Coronary artery (tissue), 2 donors: ENCODE results near the gene RUNDC1.
"Not testable (repeated sequence)": the region's sequence is repeated elsewhere in the genome, so short reads cannot be mapped to it uniquely, and the experiment has no call there.

Experiments
- DNase-seq: peaks from one replicate; pipeline ENCODE4 v3.0.0-alpha.2; 2017; ENCODE audit warnings: low spot score
- H3K27ac ChIP-seq, 2 donors: fragments of 200-600 bp; sonication (generic); one replicate each; pipeline ENCODE4 v1.5.1; 2016 to 2019
- H3K4me3 ChIP-seq: fragments of 200-600 bp; sonication (generic); 2 replicates; pipeline ENCODE4 v1.5.1; 2016; ENCODE audit warnings: mild to moderate bottlenecking, moderate library complexity
- TF ChIP-seq, protein P1 (sequence below): fragments of 200-600 bp; sonication (generic); IDR thresholded peaks from one replicate; pipeline ENCODE4 v1.5.1; 2019; ENCODE audit warnings: antibody characterized with exemption

RUNDC1 gene

DNA sequence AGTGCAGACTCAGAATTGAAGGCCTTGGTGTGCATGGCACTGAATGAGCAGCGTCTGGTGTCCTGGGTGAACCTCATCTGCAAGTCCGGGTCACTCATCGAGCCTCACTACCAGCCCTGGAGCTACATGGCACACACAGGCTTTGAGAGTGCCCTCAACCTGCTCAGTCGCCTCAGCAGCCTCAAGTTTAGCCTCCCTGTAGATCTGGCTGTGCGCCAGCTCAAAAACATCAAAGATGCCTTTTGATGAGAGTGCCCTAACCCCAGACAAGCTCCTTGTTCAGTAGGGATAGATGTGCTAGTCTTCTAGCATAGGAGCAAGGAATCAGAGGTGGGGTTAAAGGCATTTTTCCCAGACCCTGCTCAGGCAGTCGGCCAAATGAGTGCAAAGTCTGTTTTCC, 11.1 kb downstream of the RUNDC1 start:
- TF ChIP-seq, protein P1, sequence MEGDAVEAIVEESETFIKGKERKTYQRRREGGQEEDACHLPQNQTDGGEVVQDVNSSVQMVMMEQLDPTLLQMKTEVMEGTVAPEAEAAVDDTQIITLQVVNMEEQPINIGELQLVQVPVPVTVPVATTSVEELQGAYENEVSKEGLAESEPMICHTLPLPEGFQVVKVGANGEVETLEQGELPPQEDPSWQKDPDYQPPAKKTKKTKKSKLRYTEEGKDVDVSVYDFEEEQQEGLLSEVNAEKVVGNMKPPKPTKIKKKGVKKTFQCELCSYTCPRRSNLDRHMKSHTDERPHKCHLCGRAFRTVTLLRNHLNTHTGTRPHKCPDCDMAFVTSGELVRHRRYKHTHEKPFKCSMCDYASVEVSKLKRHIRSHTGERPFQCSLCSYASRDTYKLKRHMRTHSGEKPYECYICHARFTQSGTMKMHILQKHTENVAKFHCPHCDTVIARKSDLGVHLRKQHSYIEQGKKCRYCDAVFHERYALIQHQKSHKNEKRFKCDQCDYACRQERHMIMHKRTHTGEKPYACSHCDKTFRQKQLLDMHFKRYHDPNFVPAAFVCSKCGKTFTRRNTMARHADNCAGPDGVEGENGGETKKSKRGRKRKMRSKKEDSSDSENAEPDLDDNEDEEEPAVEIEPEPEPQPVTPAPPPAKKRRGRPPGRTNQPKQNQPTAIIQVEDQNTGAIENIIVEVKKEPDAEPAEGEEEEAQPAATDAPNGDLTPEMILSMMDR = no peak
- H3K27ac ChIP-seq = no peak overlapping the region
- H3K4me3 ChIP-seq = no peak overlapping the region
- DNase-seq = no peak

DNA sequence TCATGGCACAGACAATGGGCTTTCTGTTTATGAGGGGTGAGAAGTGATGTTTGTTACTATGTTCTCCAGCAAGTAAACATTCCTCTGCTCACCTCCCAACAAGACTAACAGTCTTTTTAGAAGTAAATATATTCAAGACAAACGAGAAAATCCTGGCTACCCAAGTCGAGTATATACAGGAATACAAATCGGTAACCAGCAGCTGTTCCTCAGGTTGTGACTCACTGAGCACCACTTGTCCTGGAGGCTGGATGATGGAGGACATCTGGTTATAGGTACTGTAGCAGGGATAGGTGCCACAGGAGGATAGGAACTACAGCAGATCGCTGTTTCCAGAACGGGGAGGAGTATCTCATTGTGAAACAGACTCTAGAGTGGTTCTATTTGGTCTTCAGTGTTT, 12.5 kb downstream of the RUNDC1 start:
- H3K4me3 ChIP-seq = no peak overlapping the region

DNA sequence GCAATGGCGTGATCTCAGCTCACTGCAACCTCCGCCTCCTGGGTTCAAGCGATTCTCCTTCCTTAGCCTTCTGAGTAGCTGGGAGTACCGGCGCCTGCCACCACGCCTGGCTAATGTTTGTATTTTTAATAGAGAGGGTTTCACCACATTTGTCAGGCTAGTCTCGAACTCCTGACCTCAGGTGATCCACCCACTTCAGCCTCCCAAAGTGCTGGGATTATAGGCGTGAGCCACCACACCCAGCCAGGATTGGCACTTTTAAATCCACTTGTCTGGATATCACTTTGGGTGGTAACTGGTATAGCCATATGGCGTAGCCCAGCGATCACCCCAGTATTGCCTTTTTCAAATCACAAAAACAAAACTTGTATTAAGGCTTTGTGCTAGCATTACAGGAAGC, 13.5 kb downstream of the RUNDC1 start:
- not testable (repeated sequence) for H3K4me3 ChIP-seq, H3K27ac ChIP-seq, DNase-seq

More for the DNA sequence above, 12.5 kb downstream of the RUNDC1 start:
- TF ChIP-seq, protein P1 = no peak
- no peak overlapping the region for H3K27ac ChIP-seq
- no peak for DNase-seq

DNA sequence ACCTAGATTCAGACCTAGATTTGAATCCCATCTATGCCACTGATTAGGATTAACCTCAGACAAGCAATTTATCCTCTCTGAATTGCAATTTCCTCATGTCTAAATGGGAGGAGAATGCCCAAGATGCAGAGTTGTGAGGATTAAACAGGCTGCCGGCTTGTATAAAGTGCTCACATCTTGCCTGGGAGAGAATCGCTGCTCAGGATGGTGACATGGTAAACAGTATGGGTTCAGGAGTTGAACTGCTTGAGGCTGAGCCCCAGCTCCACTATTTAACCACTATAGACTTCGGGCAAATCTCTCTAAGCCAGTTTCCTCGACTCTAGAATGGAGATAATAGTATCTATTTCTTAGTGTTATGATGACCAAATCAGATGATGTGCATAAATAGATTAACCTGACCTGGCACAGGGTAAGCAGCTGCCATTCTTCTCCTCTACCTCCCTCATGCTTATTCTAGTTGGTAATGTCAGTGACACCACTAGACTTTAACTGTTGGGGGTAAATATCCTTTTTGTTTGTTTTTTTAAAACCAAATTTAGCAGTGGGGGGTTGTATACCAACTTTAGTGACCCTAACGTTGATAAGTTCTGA, 17.1 kb downstream of the RUNDC1 start:
- DNase-seq = no peak
- peak overlapping the region; percentile 61 for H3K4me3 ChIP-seq

DNA sequence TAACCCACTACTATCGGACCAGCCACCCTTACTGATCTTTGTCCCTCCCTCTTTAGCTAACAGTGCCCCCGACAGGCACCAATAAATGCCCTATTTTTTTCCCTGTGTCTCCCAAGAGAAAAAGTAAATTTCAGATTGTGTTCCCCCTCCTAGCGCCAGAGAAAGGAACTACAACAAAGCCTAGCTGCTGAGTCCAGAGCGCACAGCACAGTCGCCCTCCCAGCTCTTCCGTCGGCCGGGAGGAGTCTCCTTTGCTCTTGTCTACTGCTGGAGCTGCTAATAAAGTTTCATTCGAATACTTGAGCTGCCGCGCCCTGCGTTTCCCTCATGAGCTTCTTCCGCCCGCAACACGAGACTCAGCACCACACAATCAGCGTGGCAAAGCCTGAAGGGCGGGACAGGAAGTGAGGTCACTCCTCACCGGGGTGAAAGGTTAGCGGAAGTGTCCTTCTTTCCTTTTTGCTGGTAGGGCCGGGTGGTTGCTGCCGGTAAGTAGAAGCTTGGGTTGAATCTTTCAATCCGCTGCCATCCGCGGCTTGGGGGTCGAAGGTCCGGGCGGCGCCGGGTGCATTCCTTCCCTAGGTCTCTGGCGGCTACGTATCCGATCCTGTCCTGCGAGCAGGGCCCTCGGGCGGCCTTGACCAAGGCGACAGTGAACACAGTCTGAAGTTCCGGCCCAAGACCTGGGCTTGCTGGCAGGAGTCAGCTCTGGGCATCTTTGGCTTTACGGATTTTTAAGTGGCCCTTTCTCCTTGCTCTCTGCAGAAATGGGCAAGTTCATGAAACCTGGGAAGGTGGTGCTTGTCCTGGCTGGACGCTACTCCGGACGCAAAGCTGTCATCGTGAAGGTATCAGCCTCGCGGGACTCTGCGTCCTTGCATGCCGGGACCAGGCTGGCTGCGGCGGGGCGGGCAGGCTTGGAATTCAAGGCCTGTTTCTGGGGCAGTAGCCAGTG, 17.9 kb downstream of the RUNDC1 start, which contains the start of gene RPL27:
Gene RPL27, plus strand, starts transcription at position 436 of the 955 bp plus-strand sequence. Its CDS starts 332 bp downstream, at position 768.
- H3K4me3 ChIP-seq = peak within 1 kb of the TSS; percentile 84
- DNase-seq = peak; percentile 99
- TF ChIP-seq, protein P1 = peak; percentile 67
- H3K27ac ChIP-seq = peak within 1 kb of the TSS; percentile 81 to 92

More for the DNA sequence above, 17.1 kb downstream of the RUNDC1 start:
- H3K27ac ChIP-seq = peak overlapping the region; percentile 63 to 87
- TF ChIP-seq, protein P1 = no peak

DNA sequence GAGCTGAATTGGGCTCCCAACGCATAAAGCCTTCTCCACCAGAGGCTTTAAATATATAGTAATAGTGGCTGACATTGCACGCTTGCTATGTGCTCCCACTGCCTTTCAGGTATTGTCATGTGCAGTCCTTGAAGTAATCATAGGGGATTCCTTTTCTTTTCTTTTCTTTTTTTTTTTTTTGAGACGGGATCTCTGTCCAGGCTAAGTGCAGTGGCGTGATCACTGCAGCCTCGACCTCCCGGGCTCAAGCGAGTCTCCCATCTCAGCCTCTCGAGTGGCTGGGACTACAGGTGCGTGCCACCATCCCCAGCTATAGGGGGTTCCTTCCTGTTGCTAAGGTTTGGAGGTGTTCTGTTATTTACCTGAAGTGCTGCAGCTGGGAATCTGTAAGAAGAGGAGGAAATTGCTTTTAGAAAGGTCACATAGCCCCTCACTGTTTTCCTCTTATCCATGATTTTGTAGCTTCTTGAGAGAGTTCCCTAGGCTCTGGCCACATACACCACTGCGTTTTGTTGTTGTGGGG, 18.7 kb downstream of the RUNDC1 start:
- Histone ChIP-seq H3K27ac (peak overlapping the region; percentile 81 to 92), H3K4me3 (peak overlapping the region; percentile 84)
- TF ChIP-seq, protein P1 = no peak
- no peak for DNase-seq

DNA sequence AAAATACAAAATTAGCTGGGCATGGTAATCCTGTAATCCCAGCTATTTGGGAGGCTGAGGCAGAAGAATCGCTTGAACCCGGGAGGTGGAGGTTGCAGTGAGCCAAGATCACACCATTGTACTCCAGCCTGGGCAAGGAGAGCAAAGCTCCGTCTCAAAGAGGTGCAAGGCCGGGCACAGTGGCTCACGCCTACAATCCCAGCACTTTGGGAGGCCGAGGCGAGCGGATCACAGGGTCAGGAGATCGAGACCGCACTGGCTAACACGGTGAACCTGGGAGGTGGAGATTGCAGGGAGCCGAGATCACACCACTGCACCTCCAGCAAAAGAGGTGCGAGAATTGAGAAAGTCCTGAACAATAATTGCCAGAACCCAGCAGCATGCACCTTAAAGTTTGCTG, 20.5 kb downstream of the RUNDC1 start:
- DNase-seq, H3K4me3 ChIP-seq, H3K27ac ChIP-seq: not testable (repeated sequence)
